AML-193 (cell line): ENCODE results near the gene GRM4.
"Not testable (repeated sequence)": the region's sequence is repeated elsewhere in the genome, so short reads cannot be mapped to it uniquely, and the experiment has no call there.

Experiments used
- DNase-seq, 2 experiments: peaks; one replicate each; lab custom pipeline; 2025; lab: John Stamatoyannopoulos, UW

GRM4 gene

DNA sequence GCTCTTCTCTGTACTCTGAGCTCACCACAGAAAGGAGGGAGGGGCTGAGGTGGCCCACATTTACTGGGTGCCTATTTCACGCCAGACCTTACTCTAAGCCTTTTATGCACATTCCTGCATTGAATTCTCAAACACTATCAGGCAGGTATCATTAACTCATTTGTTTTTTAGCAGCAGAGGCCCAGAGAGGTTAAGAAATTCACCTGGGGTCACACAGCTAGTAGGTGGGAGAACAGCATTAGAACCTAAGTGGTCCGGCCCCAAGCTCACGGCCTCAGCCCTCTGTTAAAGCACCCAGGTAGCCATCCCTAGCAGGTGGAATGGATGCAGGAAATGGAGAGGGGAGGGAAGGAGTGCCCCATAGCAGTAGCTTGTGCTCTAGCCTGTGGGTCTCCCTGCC, 84.5 kb downstream of the GRM4 start:
- DNase-seq, result no peak

DNA sequence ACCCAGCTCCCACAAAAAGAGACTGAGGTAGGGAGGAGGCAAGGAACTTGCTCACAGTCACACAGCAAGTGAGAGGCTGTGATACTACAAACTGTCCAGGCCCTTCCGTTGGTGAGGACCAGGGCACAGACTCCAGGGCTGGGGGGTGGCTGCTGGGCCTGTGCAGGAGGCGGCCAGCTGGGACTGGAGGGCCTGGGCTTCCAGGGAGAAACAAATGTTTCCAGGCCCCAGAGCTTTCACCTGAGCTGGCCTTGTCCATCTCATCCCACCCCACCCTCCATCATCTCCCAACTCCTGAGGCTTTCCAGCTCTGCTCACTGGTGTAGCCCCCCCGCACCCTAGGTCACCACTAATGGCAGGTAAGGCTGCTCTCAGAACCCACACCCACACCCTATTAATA, 86.0 kb downstream of the GRM4 start:
- DNase-seq, result no peak

DNA sequence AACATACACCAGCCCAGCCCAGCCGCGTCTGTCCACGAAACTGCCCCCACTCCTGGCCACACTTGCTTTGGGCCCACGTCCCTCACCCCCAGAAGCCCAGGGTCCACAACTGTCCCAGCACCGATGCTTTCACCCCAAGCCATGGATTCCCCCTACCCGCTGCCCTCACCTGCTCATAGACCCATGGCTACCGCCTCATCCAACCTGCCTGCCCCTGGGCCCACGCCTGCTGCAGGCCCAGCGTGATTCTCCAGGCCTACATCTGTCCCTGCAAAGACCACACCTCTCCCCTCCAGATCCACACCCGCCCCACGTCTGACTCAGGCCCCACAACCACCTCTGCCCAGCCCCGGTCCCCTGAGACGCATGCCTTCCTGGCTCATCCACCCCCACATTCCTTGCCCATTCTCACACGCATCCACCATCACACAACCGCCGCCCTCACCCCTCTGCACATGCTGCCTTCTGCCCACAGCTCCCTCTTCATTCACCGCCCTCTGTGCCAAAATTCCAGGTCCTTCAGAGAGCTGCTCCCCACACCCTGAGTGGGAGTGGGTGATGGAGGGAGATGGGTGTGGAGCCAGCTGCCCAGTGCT, 86.7 kb downstream of the GRM4 start:
- no peak for DNase-seq

DNA sequence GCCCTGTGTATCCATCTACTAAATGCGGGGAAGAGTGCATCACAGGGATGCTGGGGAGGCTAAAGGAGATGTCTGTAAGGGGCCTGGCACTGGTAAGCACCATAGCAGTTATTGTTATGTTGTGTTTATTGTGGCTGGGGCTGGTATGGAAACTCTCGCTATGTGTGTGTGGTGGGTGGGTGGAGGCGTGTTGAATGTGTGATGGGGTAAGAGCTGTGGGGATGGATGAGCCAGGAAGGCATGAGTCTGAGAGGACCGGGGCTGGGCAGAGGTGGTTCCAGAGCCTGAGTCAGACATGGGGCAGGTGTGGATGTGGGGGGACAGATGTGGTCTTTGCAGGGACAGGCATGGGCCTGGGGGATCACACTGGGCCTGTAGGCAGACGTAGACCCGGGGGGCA, 88.1 kb downstream of the GRM4 start:
- DNase-seq, result no peak

DNA sequence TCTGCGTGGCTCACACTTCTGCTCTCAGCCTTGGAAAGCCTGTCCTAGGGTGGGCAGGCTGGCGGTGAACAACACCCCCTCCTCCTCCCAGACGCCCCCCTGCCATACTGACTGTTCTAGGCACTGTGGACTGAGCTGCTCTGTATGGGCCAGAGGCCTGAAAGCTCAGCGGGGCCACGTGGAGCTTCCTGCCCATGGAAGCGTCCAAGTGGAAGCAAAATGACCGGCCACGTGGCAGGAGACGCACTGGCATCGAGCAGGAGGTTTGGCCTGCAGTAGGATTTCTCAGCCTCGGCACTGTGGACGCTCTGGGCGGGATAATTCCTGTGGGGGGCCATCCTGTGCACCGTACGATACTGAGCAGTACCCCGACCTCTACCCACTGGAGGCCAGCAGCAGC, 88.7 kb downstream of the GRM4 start:
- DNase-seq, result no peak

DNA sequence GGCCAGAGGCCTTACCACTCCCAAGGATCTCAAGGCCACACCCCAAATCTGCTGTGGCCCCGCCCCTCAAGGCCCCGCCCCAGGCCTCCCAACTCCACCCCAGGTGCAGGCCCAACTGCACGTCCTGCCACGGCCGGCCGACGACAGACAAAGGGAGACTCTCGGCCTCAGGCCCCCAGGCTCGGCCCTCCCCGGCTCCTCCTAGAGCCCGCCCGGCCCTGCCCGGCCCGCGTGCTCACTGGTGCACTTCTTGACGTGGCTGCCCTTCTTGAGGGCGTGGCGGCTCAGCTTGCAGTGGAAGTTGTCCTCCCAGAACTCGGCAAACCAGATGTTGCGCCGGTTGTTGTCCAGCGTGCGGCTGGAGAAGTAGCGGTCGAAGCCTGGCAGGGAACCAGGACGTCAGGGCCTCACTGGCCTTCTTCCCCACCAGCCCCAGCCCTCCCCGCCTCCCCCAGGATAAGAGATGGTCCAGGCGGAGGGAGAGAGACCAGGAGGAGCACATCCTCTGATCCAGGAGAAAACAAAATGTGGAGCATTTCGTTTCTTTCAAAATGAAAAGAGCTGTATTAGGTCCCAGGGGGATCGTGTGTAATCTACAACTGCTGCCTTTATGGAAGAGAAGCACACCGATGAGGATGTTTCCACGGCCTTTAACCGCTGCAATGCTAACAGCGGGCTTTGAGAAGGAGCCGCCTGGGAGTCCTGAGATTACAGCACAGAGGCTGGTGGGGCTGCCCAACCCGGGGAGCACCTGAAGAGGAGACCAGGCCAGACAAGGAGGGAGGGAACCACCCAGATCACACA, 89.4 kb downstream of the GRM4 start:
- no peak for DNase-seq

DNA sequence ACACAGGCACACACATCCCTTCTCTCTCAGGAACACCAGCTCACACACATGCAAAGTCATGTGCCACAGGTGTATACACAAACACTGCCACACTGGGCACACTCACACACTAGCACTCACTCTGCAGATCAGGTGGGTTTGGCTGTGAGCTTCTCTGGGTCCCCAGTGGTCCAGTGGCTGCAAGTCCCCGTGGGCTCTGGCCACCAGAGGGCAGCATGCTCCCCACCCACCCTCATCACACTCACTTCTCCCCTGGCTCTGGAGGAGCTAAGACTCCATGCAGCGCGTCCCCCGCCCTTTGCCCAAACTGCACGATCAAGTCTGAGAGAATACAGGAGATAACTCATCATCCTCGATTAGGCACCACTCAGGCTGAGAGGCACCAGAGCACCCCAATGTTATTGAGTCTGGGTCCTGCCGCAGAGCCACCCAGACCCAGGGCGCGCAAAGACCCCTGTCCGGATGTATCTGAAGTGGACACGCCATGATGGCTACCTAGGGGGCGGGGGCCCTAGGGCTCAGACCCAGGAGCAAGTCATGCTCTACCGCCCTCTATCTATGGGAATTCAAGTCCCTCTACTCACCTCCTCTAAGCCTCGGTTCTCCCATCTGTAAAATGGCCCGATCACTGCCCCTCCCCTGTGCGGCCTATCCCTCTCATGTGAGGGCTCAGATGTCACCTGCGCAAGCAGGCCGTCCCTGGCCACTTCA, 90.5 kb downstream of the GRM4 start:
- DNase-seq, result peak; percentile 50 to 53

DNA sequence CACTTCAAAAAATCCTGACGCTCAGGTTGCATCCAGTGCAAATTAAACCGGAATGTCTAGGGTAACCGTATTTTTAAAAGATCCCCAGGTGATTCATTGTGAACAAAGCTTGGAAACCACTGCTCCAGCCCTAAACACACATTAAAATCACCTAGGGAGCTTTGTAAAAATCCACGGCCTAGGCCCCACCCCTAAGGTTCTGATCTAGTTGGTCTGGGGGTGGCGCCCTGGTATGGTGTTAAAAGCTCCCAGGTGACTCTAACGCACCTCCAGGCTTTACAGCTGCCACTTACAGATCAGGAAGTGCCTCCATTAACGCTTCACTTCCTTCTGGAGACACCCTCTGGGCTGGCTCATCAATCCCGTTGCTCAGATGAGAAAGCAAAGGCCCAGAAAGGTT, 92.2 kb downstream of the GRM4 start:
- no peak for DNase-seq

DNA sequence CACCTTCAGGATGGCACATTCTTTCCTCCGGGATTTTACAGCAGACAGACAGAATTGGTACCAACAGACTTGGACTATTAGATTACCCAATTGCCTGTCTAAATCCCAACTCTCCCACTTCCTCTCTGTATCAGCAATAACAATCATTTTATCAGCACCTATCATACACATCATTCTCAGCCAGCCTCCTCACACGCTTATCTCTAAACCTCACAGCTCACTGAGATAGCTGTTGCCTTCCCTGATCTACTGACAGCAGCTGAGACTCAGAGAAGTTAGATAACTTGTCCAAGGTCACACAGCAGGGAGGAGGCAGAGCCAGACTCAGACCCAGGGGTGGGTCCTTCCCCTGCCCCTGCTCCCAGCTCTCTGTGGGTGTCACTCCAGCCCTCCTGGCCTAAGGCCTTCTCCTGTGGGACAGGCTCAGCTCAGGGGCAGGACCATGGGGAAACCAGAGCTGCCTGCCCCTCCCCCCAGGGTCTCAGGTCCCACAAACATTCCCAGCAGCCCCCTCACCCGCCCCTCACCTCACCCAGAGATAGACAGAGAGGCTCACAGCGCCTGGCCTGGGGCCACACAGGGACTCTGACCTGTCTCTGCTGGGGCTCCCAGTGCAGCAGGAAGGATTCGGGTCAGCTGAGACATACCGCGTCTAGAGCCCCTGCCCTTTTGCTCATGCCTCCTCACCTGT, 92.8 kb downstream of the GRM4 start:
- DNase-seq, result no peak

DNA sequence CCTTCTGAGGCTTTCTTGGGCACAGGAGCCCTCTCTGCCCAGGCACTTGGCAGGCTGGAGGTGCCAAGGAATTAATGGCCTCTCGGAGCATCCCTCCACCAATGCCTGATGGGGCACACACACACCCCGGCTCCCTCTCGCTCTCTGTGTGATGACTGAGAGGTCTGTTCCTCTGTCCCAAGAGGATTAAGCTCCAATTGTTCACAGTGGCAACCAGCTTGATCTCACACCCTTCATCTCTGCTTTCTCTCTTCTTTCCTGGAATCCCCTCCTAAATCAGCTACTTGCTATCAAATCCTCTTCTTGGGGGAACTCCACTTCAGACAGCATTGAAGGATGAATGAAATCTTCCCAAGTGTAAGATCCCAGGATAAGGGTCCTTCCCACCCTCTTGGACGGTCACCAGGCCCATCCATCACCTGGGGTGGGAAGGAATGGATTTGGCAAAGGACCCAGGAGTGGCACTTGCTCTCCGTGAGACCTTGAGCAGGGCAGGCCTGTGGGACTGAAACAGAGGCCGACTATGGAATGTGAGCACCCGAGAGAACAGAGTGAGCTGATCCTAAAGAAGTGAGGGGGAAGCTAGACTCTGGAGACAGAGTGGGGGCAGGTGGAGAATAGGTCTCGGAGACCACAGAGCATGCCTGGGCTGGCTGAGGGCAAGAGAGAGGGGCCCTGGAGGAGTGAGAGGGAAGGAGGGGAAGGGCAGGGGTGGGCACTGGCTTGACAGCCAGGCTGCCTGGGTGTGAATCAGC, 93.6 kb downstream of the GRM4 start:
- no peak for DNase-seq

DNA sequence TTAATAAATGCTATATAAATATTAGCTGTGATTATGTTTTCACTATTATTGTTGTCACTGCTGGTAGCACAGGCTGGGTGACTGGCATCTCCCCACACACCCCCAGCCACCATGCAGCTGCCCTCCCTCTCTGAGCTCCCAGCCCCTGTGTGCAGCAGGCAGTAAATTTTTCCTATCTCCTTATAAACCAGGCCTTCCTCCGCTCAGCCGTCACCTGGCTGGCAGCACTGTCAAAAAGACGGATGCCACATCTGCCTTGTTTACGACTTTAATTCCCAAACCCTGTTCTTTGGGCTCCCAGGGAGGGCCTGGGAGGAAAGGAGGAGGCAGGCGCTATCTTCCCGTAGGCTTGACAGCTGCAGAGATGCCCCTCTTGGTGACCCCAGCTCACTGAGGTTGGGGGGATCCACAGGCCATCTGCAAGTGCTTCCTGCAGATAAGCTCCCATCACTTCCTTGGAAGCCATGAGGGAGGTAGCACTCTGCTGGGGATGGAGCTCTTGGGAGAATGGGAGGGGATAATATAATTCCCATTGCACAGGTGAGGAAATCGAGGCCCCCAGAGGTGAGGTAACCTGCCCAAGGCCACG, 94.5 kb downstream of the GRM4 start:
- DNase-seq, result no peak

DNA sequence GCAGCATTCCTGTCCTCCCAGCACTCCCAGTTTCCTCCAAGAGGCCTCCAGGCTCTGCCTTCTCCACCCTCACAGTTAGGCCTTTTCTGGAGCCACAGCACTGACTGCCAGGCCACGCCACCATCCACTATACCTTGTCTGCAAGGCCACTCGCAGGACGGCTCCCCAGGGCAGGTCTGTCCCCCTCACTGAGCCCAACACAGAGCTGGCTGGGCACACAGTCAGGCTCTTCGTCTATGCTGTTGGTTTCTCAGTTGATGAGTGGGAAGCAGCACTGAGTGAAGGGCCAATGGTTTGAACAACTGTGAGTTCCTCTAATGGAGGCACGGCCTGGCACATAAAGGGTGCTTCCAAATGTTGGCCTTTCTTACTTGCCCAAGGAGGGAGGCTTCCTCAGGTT, 95.2 kb downstream of the GRM4 start:
- DNase-seq, result no peak

DNA sequence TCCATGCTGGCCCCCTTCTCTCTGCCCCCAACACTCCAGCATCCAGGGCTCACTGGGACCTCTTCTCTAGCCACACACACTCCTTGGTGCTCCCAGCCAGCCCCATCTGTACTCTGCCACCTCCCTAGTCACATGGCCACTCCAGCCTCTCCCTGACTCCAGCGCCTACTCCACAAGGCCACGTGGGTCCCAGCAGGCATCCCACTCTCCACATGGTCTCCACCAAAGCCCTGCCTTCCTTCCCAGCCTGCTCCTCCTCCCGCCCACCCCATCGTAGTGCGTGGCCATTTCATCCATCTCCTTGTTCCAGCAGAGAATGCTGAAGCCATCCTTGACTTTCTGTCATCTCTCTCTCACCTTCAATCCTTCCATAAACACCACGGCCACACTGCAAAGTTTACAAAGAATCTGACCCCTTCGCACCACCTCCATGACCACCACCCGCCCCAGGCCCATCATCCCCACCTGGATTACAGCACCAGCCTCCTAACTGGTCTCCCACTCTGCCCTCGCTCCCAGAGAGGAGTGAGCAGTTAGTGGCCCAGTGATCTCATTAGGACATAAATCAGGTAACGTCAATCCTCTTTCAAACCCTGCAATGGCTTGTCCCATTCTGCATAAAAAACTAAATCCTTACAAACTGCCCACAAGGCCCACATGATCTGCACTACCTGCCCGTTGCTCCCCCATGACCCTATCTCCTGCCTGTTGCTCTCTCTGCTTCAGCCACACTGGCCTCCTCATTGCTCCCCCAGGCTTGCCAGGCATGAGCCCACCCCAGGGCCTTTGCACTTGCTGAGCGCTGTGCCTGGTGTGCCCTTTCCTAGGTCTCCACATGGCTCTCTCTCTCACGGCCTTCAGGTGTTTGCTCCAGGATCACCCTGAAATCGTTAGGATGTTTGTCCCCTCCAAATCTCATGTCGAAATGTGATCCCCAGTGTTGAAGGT, 96.2 kb downstream of the GRM4 start:
- DNase-seq, result no peak

DNA sequence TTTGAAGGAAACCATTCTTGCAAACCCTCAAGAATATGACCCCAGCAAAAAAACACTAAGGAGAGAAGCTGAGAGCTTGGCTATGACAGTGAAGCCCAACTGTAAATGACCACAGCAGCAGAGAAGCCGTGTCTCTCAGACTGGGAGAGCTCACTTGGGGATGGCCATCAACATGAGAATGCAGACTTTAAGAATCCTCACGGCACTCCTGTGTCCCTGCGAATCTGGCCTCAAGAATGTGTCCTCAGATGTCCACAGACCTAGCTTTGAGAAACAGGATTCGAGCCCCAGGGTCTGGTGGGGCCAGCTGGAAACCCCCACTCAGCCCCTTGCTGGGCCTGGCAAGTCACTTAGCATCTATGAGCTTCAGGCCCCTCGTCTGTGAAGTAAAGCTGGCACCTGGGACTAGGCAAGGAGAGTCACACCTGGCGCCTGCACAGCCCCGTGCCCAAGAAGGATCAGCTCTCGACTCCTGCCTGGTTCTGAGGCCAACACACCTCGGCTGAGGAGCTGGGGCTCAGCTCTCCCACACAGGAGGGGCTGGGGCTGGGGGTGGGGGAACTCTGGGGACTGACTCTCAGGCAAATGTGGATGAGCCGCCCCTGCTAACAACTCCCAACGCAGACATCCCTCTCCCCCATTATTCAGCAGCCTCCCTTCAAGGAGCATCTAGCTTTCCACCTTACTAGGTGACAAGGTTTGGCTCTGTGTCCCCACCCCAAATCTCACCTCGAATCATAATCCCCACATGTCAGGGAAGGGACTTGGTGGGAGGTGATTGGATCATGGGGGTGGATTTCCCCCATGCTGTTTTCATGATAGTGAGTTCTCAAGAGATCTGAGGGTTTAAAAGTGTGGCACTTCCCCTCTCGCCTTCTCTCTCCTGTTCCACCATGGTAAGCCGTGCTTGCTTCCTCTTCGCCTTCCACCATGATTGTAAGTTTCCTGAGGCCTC, 97.7 kb downstream of the GRM4 start:
- no peak for DNase-seq

DNA sequence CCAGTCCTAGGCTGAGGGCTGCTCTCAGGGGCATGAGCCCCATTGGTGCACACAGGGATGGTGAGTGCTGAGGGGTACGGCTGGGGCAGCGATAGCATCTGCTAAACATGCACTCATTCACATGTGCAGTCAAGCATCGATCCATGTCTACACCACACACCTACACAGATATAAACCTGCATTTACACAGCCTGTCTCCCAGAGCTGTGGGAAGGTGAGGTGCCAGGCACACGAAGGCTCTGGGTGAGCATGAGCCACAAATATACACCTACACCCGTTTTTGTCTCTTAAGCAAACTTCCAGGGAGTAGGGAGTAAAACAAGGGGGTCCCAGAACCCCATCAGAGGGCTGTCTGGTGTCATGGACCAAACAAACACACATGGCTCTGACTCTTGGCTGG, 99.3 kb downstream of the GRM4 start:
- no peak for DNase-seq

DNA sequence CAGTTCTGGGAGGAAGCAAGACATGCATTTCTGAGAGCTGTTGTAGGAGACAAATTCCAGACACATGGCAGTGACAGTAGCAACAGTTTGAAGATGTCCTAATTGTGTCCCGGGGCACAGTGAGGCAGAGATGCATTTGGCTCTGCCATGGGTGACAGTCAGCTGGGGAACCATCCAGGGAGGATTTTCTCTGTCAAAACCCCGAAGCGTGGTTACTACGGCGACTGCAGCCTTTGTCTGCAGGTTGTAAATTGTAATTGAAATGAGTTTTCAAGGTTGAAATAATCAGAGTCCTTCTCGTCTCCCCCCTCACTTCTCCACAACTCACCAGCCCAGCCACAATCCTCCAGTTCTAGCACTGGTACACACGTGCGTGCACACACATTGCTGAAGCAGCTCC, 100.1 kb downstream of the GRM4 start:
- DNase-seq, result no peak

DNA sequence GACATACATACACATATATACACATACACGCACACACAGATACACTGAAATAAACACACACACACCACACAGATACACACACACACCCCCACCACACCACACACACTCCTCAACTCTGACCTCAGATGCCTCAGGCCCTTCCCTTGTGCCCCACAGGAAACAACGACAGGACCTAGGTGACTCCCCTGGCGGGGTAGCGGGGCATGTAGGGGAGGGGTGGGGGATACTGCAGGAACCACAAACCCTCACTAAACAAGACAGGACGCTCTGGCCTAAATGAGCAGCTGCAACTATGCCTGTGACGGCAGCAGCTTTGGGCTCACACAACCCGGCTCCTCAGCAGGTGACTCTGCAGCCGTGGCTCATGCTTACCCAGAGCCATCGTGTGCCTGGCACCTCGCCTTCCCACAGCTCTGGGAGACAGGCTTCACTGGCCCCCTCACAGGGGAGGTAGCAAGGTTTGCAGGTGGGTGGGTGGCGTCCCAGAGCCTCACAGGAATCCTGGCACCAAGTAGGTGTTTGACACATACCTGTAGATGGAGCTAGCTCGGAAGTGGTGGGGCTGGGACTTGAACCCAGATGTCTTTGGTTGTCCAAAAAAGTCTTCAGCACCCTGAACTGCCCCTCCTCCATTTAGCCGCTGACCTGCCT, 100.8 kb downstream of the GRM4 start:
- no peak for DNase-seq

DNA sequence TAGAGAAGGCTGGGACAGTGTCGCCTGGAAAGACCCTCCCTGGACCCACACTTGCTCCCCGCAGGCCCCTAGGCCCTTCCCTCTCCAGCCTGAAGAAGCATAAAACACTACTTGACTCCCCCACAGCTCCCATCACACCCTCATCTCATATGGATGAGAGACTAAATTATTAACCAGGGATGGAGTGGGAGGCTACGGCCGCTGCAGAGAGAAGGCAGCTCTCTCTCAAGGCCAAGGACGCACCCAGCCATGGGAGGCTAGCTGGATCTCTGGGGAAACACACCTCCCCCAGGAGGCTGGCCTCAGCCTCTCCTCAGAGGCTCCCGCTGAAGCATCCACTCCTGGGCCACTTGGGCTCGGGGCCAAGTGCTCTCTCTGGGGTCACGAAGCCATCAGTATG, 102.5 kb downstream of the GRM4 start:
- DNase-seq, result no peak

DNA sequence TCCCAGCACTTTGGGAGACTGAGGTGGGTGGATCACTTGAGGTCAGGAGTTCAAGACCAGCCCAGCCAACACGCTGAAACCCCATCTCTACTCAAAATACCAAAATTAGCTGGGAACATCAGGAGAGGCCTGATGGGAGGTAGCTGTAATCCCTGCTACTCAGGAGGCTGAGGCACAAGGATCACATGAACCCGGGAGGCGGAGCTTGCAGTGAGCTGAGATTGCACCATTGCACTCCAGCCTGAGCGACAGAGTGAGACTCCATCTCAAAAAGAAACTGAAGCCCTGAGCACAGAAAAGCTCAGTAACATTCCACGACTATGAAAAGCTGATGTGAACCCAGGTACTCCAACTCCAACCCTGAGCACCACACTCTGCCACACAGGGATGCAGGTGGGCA, 103.9 kb downstream of the GRM4 start:
- not testable (repeated sequence) for DNase-seq
